Measurements from ENCODE around the gene USP37. TPM values are rescaled to one million over a fixed set of nuclear protein-coding genes. Genes with fewer than 3 reads are reported as not detected.

USP37 gene
- total and polyA plus RNA-seq, 2 of the 4 experiments (the other 2 are of a cell fraction), result 1.6 to 6.5 TPM

DNA sequence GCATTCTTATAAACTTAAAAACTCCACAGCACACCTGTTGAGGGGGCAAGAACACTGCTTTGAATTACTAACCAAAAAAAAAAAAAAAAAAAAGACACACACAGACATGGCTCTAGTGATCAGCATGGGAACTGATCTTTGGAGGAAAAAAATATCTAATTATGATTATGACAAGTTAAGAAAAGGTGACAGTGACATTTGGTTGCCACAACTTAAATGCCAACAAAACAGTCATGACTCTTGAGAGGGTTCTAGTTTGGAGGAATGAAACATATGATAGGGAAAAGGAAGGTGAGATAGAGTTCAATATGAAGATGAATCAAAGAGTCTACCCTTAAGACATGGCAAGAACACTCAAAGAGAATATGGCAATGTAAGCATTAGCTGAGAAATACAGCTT, 20.6 kb downstream of the USP37 start:
- Histone ChIP-seq H2AFZ (replicated peaks; ENCODE audit: low read length, poor library complexity) (no peak overlapping the region), H3K27ac (ENCODE audit: insufficient read depth, low read length) (no peak overlapping the region), H3K27me3 (ENCODE audit: control insufficient read depth, insufficient read depth, low read length) (no peaks in the 10 kb centered on the region), H3K36me3 (ENCODE audit: control insufficient read depth, insufficient read depth, low read length) (peaks cover 16% of the 10 kb centered on the region), H4K5ac (ENCODE audit: low read depth, low read length) (no peak overlapping the region), H2BK120ac (ENCODE audit: low read depth, low read length) (no peak overlapping the region), H4K20me1 (ENCODE audit: insufficient read depth, low read length) (no peaks in the 10 kb centered on the region), H3K9me3 (ENCODE audit: control insufficient read depth, insufficient read depth, low read length) (no peaks in the 10 kb centered on the region), H2BK20ac (ENCODE audit: low read depth, low read length) (no peak overlapping the region), H3K9me1 (ENCODE audit: insufficient read depth, low read length) (no peaks in the 10 kb centered on the region), H4K8ac (ENCODE audit: low read depth in 2 of 2, low read length in 2 of 2) (no peak overlapping the region), H3K9ac (ENCODE audit: low read depth, low read length) (no peak overlapping the region), H3K56ac (ENCODE audit: extremely low read depth, insufficient read depth, low read length) (no peak overlapping the region), H2BK5ac (ENCODE audit: low read depth, low read length, poor library complexity, severe bottlenecking) (no peak overlapping the region), H3K4me2 (ENCODE audit: low read depth, low read length) (no peak overlapping the region), H2AK9ac (replicated peaks; ENCODE audit: low read depth, low read length, poor library complexity) (no peak overlapping the region), H4K91ac (ENCODE audit: insufficient read depth, low read depth, low read length) (no peak overlapping the region), H3K4me3 (ENCODE audit: insufficient read depth, low read depth, low read length) (no peak overlapping the region), H3K14ac (replicated peaks; ENCODE audit: low read depth, low read length) (no peak overlapping the region), H2AK5ac (ENCODE audit: low read depth, low read length) (no peak overlapping the region), H2BK15ac (ENCODE audit: low read depth, low read length) (no peak overlapping the region), H3K23ac (ENCODE audit: low read depth, low read length) (no peak overlapping the region), H3K18ac (ENCODE audit: low read depth, low read length) (no peak overlapping the region), H3K79me1 (ENCODE audit: low read depth in 1 of 2, low read length in 2 of 2) (no peaks in the 10 kb centered on the region), H3K4ac (ENCODE audit: low read depth, low read length) (no peak overlapping the region), H3K4me1 (ENCODE audit: control insufficient read depth, insufficient read depth, low read length) (no peaks in the 10 kb centered on the region)
- DNase-seq, result no peak
- intact Hi-C loops (cut with micrococcal nuclease), result loop anchor here (5.0 kb wide), 1 partner anchor 35 kb away; no protein-coding TSS in a partner anchor
- no TSS peak for BruUV-seq (replicated peaks)
- in situ Hi-C loops (cut with MboI; ENCODE audit: low sequenced_read_pairs), result no loop called here
- TF ChIP-seq RAD21 (IDR thresholded peaks at IDR 0.05; ENCODE audit: low read length), result no peak
- no peak for TF ChIP-seq RCOR1 (IDR thresholded peaks at IDR 0.05; ENCODE audit: insufficient replicate concordance, low read length)
- dilution Hi-C loops (cut with HindIII; ENCODE audit: low sequenced_read_pairs, unreplicated experiment), result no loop called here
- ChIA-PET CTCF (interaction anchor here (1.0 kb wide), 1 partner anchor 19 kb away, joined by 4 read pairs; no protein-coding TSS in a partner anchor), POLR2A (ENCODE audit: unreplicated experiment) (interaction anchor here (0.6 kb wide), 2 partner anchors 10 to 20 kb away, joined by 3 read pairs; partner anchors contain the start of gene USP37)
- ATAC-seq (ENCODE audit: low read depth), result no peak

Data from IMR-90 (cell line).